PC-9 (cell line): ENCODE data around the gene ATP1A2. TPM values are rescaled to one million over a fixed set of nuclear protein-coding genes. Genes with fewer than 3 reads are reported as not detected.

Source experiments
- BruUV-seq: library from RNA; stranded (reverse); fragments of 400-500 nt; replicated peaks from 2 replicates; lab custom pipeline; 2021; lab: Mats Ljungman, UMichigan
- CTCF ChIA-PET: fragments of 300-600 bp; sonication (Branson Sonifier 250); formaldehyde crosslinking; loops from one replicate; lab custom pipeline; 2022; ENCODE audit warnings: antibody characterized with exemption; lab: Charles Lee
- POLR2A ChIA-PET: fragments of 300-600 bp; sonication (Branson Sonifier 250); formaldehyde crosslinking; loops from one replicate; lab custom pipeline; 2022; ENCODE audit warnings: antibody characterized with exemption; ENCODE audit not compliant: unreplicated experiment; lab: Charles Lee
- DNase-seq, 2 experiments: peaks; one replicate each; pipeline versions ENCODE4 v3.0.0 to v3.0.0-alpha.2; 2015 to 2022; ENCODE audit warnings: mixed read lengths in 1 of 2
- H2AFZ ChIP-seq: fragments of 200-600 bp; sonication (generic); 2 replicates; pipeline ENCODE4 v1.8.1; 2017; ENCODE audit warnings: antibody characterized with exemption
- H3F3A ChIP-seq: fragments of 200-600 bp; sonication (generic); 2 replicates; pipeline ENCODE4 v1.8.1; 2017; ENCODE audit warnings: antibody characterized with exemption, mild to moderate bottlenecking, low read depth; ENCODE audit not compliant: insufficient read depth
- H3K27ac ChIP-seq: fragments of 200-600 bp; sonication (generic); 2 replicates; pipeline ENCODE4 v1.6.1; 2016; ENCODE audit warnings: mixed run types
- H3K27me3 ChIP-seq: fragments of 200-600 bp; sonication (generic); 2 replicates; pipeline ENCODE4 v1.6.1; 2016; ENCODE audit warnings: low read depth, mixed run types; ENCODE audit not compliant: insufficient read depth
- H3K36me3 ChIP-seq: fragments of 200-600 bp; sonication (generic); 2 replicates; pipeline ENCODE4 v1.6.1; 2016; ENCODE audit warnings: low read depth, mixed run types
- H3K4me1 ChIP-seq: fragments of 200-600 bp; sonication (generic); replicated peaks from 2 replicates; pipeline ENCODE4 v1.6.1; 2016; ENCODE audit warnings: mixed run types; ENCODE audit not compliant: insufficient read depth
- H3K4me2 ChIP-seq: fragments of 200-600 bp; sonication (generic); 2 replicates; pipeline ENCODE4 v1.6.1; 2017; ENCODE audit warnings: mixed run types
- H3K4me3 ChIP-seq: fragments of 200-600 bp; sonication (generic); 2 replicates; pipeline ENCODE4 v1.6.1; 2016; ENCODE audit warnings: mixed run types
- H3K79me2 ChIP-seq: fragments of 200-600 bp; sonication (generic); 2 replicates; pipeline ENCODE4 v1.6.1; 2017; ENCODE audit warnings: low read depth, mixed run types
- H3K9me2 ChIP-seq: fragments of 200-600 bp; sonication (generic); 2 replicates; pipeline ENCODE4 v1.8.1; 2017; ENCODE audit warnings: mild to moderate bottlenecking; ENCODE audit not compliant: insufficient read depth
- H3K9me3 ChIP-seq: fragments of 200-600 bp; sonication (generic); 2 replicates; pipeline ENCODE4 v1.8.1; 2016; ENCODE audit warnings: low read depth; ENCODE audit not compliant: insufficient read depth
- H4K20me1 ChIP-seq: fragments of 200-600 bp; sonication (generic); 2 replicates; pipeline ENCODE4 v1.8.1; 2017; ENCODE audit not compliant: insufficient read depth
- EZH2 ChIP-seq: fragments of 200-600 bp; sonication (generic); IDR thresholded peaks from 2 replicates; pipeline ENCODE4 v1.8.0; 2017; ENCODE audit warnings: antibody characterized with exemption, low read depth
- intact Hi-C: fragments of 100-400 bp; cut with micrococcal nuclease; formaldehyde crosslinking; loops from one replicate; pipeline ENCODE4 v1.10.0; 2022; ENCODE audit not compliant: unreplicated experiment
- total RNA-seq: library from RNA; stranded (reverse); gene quantifications from 2 replicates; pipeline ENCODE4 v1.2.3, GENCODE V29; 2021
- TF ChIP-seq, protein P1 (sequence below): fragments of 200-600 bp; sonication (generic); conservative IDR thresholded peaks from 2 replicates; pipeline ENCODE4 v1.6.1; 2017; ENCODE audit warnings: mixed run types, antibody characterized with exemption, mild to moderate bottlenecking, moderate library complexity

ATP1A2 gene
- total RNA-seq, 1 experiment from 2014 or later: 1.1 TPM

DNA sequence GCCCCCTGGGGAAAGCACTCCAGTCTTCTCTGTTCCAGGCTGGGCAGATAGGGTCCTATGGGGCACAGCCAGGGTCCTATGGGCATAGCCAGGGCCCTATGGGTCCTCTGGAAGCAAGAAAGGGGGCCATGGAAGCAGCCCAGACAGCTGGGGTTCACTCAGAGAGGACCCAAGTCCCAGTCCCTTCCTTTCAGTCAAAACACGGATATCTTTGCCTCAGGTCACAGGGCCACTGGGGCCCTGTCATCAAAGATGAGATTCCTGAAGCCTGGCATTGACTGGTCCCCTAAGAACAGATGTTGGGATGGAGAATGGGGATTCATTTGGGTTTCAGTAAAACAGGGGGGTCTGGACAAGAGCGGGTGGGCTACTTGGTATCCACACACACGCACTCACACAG, 25.7 kb upstream of the ATP1A2 start:
- H3K4me1 ChIP-seq: no peaks in the 10 kb centered on the region
- BruUV-seq: no TSS peak
- POLR2A ChIA-PET: no interaction called here
- H3K27me3 ChIP-seq: no peaks in the 10 kb centered on the region
- no peak overlapping the region for H3K4me3 ChIP-seq
- H3K9me3 ChIP-seq: no peaks in the 10 kb centered on the region
- H3K4me2 ChIP-seq: no peak overlapping the region
- H4K20me1 ChIP-seq: no peaks in the 10 kb centered on the region
- DNase-seq: no peak
- H3K36me3 ChIP-seq: no peaks in the 10 kb centered on the region
- H2AFZ ChIP-seq: no peak overlapping the region
- no peaks in the 10 kb centered on the region for H3K9me2 ChIP-seq
- H3K27ac ChIP-seq: no peak overlapping the region
- TF ChIP-seq, protein P1, sequence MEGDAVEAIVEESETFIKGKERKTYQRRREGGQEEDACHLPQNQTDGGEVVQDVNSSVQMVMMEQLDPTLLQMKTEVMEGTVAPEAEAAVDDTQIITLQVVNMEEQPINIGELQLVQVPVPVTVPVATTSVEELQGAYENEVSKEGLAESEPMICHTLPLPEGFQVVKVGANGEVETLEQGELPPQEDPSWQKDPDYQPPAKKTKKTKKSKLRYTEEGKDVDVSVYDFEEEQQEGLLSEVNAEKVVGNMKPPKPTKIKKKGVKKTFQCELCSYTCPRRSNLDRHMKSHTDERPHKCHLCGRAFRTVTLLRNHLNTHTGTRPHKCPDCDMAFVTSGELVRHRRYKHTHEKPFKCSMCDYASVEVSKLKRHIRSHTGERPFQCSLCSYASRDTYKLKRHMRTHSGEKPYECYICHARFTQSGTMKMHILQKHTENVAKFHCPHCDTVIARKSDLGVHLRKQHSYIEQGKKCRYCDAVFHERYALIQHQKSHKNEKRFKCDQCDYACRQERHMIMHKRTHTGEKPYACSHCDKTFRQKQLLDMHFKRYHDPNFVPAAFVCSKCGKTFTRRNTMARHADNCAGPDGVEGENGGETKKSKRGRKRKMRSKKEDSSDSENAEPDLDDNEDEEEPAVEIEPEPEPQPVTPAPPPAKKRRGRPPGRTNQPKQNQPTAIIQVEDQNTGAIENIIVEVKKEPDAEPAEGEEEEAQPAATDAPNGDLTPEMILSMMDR: no peak
- no peak for TF ChIP-seq EZH2
- no peaks in the 10 kb centered on the region for H3K79me2 ChIP-seq
- intact Hi-C loops: loop anchor here (10.0 kb wide), 2 partner anchors 185 to 515 kb away; partner anchors contain the start of gene CFAP45
- CTCF ChIA-PET: no interaction called here
- H3F3A ChIP-seq: no peaks in the 10 kb centered on the region

DNA sequence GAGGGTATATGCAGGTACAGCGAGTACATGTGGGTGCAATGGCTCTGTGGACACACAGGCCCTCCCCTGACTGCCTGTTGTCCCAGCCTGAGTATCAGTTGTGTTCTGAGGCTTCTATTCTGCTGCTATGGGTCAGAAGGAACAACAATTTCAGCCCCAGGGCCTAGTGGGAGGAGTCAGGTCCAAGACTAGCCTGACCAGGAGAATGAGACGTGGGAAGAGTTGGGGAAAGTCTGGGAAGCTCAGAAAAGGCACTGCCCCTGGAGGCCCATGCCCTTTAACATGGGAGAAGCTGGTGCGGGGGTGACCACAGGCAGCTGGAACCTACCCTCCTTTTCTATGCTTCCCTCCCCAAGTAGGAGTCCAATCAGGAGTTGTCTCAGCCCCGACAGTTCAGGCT, 24.8 kb upstream of the ATP1A2 start:
- POLR2A ChIA-PET: no interaction called here
- Histone ChIP-seq H3F3A (no peaks in the 10 kb centered on the region), H4K20me1 (no peaks in the 10 kb centered on the region), H3K4me1 (peaks cover under 1% of the 10 kb centered on the region), H3K36me3 (no peaks in the 10 kb centered on the region), H3K27ac (no peak overlapping the region), H3K79me2 (no peaks in the 10 kb centered on the region), H3K9me2 (no peaks in the 10 kb centered on the region), H2AFZ (no peak overlapping the region), H3K4me3 (no peak overlapping the region), H3K4me2 (no peak overlapping the region), H3K9me3 (no peaks in the 10 kb centered on the region), H3K27me3 (no peaks in the 10 kb centered on the region)
- CTCF ChIA-PET: no interaction called here
- intact Hi-C loops: loop anchor here (10.0 kb wide), 1 partner anchor 186 kb away; the partner anchor contains the start of gene CFAP45
- DNase-seq: no peak
- TF ChIP-seq EZH2: no peak
- TF ChIP-seq, protein P1: no peak
- no TSS peak for BruUV-seq

DNA sequence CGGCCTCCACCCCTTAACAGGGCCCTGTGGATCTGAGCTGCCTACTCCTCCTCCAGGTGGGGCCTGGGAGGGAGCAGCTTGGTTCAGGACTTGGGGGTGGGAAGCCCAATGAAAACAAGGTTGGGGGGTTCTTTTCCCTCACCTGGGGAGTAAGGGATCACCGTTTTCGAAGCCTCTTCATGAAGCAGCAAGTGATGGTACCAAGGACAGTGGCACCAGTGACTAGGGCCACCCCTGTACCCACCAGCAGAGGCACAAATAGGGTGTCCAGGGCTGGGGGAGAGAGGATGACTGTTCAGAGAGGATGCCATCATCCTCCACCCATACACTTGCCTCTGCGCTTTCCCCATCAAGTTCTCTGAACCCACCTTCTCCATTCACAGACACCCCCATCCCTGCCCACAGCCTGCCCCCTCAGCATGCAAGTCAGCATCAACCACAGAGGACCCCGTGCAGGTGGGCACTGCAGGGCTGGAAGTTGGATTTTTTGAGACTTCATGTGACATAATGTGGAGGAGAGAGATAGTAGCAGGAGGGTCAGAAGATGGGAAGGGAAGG, 23.8 kb upstream of the ATP1A2 start:
- H2AFZ ChIP-seq: no peak overlapping the region

More for the DNA sequence above, 23.8 kb upstream of the ATP1A2 start:
- H3F3A ChIP-seq: no peaks in the 10 kb centered on the region
- TF ChIP-seq EZH2: no peak
- TF ChIP-seq, protein P1: no peak
- no peaks in the 10 kb centered on the region for H3K36me3 ChIP-seq
- H3K27me3 ChIP-seq: no peaks in the 10 kb centered on the region
- no peak overlapping the region for H3K4me2 ChIP-seq
- H4K20me1 ChIP-seq: no peaks in the 10 kb centered on the region
- peaks cover 10% of the 10 kb centered on the region for H3K4me1 ChIP-seq
- DNase-seq: no peak
- no peak overlapping the region for H3K4me3 ChIP-seq
- ChIA-PET POLR2A (interaction anchor here (0.5 kb wide), 1 partner anchor 223 kb away, joined by 6 read pairs; no protein-coding TSS in a partner anchor), CTCF (no interaction called here)
- intact Hi-C loops: loop anchor here (10.0 kb wide), 1 partner anchor 187 kb away; the partner anchor contains the start of gene CFAP45
- no TSS peak for BruUV-seq
- H3K79me2 ChIP-seq: no peaks in the 10 kb centered on the region
- no peaks in the 10 kb centered on the region for H3K9me2 ChIP-seq
- H3K27ac ChIP-seq: no peak overlapping the region
- no peaks in the 10 kb centered on the region for H3K9me3 ChIP-seq
